AG09309 (cell line): ENCODE data around the gene MAGEC3.

Experiments
- DNase-seq: peaks from one replicate; pipeline ENCODE4 v3.0.0-alpha.2; 2010; ENCODE audit warnings: low read depth
- H3K4me3 ChIP-seq: 2 replicates; pipeline ENCODE4 v1.5.1; 2011; ENCODE audit warnings: mild to moderate bottlenecking, low read depth, low read length, moderate library complexity; ENCODE audit not compliant: control insufficient read depth
- TF ChIP-seq, protein P1 (sequence below): IDR thresholded peaks from 2 replicates; pipeline ENCODE4 v1.5.1; 2011; ENCODE audit warnings: mild to moderate bottlenecking, low read depth, low read length, inconsistent platforms; ENCODE audit not compliant: insufficient read depth, control insufficient read depth; ENCODE audit errors: missing control alignments

MAGEC3 gene

DNA sequence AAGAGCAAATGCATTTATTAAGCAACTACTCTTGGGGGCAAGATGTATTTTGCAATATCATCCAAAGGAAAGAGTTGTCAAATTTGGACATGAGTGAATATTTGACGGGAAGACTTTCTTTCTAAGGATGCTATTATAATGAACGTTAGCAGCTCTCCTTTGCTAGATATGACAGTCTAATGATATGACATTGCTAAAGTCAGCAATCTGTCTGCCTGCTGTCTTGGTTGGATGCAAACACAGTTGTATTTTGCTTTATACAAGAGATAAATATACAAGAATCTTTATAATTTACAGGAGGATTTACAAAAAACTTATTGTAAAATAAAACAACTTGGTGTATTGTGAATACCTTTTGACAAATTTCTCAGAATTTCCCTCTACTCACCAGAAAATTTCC lies 103.1 kb downstream of the MAGEC3 start:
- no peak overlapping the region for H3K4me3 ChIP-seq
- TF ChIP-seq, protein P1, sequence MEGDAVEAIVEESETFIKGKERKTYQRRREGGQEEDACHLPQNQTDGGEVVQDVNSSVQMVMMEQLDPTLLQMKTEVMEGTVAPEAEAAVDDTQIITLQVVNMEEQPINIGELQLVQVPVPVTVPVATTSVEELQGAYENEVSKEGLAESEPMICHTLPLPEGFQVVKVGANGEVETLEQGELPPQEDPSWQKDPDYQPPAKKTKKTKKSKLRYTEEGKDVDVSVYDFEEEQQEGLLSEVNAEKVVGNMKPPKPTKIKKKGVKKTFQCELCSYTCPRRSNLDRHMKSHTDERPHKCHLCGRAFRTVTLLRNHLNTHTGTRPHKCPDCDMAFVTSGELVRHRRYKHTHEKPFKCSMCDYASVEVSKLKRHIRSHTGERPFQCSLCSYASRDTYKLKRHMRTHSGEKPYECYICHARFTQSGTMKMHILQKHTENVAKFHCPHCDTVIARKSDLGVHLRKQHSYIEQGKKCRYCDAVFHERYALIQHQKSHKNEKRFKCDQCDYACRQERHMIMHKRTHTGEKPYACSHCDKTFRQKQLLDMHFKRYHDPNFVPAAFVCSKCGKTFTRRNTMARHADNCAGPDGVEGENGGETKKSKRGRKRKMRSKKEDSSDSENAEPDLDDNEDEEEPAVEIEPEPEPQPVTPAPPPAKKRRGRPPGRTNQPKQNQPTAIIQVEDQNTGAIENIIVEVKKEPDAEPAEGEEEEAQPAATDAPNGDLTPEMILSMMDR: no peak
- DNase-seq: no peak

DNA sequence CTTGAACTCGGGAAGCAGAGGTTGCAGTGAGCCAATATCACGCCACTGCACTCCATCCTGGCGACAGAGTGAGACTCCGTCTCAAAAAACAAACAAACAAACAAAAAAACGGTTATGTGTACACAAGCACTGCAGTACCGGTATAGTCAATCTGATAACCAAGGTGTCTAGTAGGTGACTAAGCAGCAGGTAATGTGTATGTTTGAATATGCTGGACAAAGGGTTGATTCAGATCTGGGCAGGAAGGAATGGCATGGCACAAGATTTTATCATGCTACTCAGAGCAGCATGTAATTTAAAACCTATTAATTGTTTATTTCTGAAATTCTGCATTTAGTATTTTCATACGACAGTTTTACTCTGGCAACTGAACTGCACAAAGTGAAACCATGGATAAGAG lies 107.3 kb downstream of the MAGEC3 start:
- no peak overlapping the region for H3K4me3 ChIP-seq
- no peak for DNase-seq
- TF ChIP-seq, protein P1: no peak

DNA sequence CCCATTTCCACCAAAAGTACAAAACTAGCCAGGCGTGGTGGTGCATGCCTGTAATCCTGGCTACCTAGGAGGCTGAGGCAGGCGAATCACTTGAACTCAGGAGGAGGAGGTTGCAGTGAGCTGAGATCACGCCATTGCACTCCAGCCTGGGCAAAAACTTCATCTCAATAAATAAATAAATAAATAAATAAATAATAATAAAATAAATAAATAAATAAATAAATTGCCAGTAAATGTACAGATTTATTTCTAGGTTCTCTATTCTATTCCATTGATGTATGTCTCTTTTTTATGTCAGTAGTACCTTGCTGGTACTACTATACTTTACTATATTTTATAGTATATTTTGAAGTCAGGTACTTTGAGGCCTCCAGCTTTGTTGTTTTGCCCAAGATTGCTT lies 109.2 kb downstream of the MAGEC3 start:
- TF ChIP-seq, protein P1: no peak
- H3K4me3 ChIP-seq: no peak overlapping the region
- DNase-seq: no peak
